Middle frontal gyrus (tissue), 1 donor: ENCODE measurements around the gene CEP112.

Source experiments
- DNase-seq: peaks from one replicate; pipeline ENCODE4 v3.0.0-alpha.2; 2015; ENCODE audit warnings: low spot score; ENCODE audit errors: extremely low spot score

The CEP112 gene

DNA sequence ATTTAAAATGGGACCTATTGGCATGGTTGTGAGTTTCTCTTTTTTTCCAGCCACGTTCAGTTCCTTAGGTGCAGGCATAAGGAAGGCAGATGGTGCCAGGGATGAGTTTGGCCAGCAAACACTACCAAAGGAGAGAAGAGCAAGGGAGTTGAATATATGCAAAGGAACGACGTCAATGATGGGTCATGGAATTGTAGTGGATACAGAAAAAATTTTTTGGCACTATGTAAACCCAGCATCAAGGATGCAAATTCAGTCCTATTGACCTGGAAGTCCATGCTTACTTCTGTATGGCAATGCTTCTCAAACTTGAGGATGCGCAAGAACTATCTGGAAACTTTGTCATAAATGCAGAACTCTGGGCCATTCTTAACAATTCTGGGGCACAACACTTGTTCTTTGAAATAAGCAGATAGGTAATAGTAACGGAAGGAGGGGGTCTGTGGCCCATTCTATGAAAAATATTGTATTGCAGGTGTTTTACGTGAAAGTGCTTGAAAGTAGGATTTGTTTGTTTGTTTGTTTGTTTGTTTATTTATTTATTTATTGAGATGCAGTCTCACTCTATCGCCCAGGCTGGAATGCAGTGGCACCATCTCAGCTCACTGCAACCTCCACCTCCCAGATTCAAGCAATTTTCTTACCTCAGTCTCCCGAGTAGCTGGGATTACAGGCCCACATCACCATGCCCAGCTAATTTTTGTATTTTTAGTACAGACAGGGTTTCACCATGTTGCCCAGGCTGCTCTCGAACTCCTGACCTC, 19.3 kb upstream of the CEP112 start:
- no peak for DNase-seq

- no peak for DNase-seq
Observed at GRCh38 chr17:66210208-66210574, 18.3 kb upstream of the CEP112 start.

- DNase-seq, result no peak
Observed at GRCh38 chr17:66207936-66208335, 16.0 kb upstream of the CEP112 start.

DNA sequence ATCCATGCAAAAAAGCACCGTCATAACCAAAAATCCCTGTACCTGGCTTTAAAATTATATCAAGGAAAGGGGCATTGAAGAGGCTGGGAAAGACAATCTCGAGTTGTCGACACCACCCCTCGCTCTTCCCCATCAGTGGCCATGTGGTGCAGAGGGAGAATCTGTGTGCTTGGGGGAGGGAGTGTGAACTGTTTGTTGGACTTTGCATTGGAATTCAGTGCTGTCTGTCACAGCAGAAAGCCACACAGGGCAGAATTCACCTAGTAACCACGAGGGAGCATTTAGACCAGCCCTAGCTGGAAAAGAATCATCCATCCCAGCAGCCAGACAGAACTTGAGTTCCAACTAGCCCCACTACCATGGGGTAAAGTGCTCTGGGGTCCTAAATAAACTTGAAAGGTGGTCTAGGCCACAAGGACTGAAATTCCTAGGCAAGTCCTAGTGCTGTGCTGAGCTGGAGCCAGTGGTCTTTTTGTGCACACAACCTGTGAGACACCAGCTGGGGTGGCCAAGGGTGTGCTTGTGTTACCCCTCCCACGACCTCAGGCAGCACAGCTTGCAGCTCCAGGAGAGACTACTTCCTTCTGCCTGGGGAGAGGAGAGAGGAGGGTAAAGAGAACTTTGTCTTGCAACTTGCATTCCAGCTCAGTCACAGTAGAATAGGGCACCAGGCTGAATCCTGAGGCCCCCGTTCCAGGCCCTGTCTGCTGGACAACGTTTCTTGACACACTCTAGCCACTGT, 11.5 kb upstream of the CEP112 start:
- no peak for DNase-seq

GRCh38 chr17:66200685-66201092, 8.8 kb upstream of the CEP112 start:
- DNase-seq, result no peak

GRCh38 chr17:66198242-66198641, 6.3 kb upstream of the CEP112 start:
- DNase-seq, result no peak

- no peak for DNase-seq
Observed at GRCh38 chr17:66192378-66192687, 400 bp upstream of the CEP112 start.

GRCh38 chr17:66190738-66191592, 968 bp downstream of the CEP112 start:
- DNase-seq, result no peak

- no peak for DNase-seq
Observed at GRCh38 chr17:66187718-66188117, 4.2 kb downstream of the CEP112 start.

GRCh38 chr17:66185862-66186261, 6.1 kb downstream of the CEP112 start:
- DNase-seq, result no peak

DNA sequence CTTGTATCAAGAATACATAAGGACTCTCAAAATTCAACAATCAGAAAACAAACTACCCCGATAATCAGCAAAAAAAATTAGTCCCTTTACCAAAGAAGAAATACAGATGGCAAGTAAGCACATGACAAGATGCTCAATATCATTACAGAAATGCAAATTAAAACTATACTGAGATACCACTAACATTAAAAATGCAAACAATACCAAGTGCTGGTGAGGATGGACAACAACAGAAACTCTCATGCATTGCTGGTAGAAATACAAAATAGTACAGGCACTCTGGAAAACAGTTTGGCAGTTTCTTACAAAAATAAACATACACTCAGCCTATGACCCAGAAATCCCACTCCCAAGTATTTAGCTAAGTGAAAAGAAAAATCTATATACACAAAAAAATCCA, 7.5 kb downstream of the CEP112 start:
- no peak for DNase-seq

- no peak for DNase-seq
Observed at GRCh38 chr17:66183529-66183928, 8.4 kb downstream of the CEP112 start.

DNA sequence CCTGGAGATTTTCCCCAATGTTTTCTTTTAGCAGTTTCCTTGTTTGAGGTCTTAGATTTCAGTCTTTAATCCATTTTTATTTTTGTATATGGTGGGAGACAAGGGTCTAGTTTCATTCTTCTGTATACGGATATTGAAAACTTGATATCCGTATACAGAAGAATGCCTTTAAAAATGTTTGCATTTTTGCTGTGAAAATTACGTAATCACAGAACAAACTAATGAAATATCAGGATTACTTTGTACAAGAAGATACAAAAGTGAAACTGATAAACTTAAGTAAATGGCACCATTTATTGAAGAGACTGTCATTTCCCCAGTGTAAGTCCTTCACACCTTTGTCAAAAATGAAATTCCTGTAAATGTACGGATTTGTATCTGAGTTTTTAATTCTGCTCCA, 13.3 kb downstream of the CEP112 start:
- no peak for DNase-seq

GRCh38 chr17:66177048-66177447, 14.9 kb downstream of the CEP112 start:
- DNase-seq, result no peak

GRCh38 chr17:66175892-66176291, 16.0 kb downstream of the CEP112 start:
- DNase-seq, result no peak

DNA sequence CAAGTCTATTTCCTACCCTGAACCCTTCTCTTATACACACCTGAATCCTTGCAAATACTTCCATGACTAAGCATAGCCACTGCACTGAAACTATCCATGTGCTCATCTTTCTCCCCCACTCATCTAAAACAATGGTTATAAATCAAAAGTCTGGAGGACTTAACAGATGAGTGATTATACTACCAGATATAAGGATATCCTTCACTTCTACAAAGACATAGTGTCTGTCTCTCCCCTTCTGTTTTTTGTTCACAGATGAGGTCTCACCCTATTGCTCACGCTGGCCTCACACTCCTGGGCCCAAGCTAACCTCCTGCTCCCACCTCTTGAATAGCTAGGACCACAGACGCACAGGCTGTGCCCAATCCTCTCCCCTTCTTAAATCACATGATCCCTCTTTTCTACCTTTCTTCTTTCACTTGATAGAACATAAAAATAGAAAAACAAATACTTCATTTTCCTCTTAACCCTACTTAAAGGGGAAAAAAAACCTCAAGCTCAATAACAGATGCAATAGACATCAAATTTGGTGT, 19.2 kb downstream of the CEP112 start:
- no peak for DNase-seq

DNA sequence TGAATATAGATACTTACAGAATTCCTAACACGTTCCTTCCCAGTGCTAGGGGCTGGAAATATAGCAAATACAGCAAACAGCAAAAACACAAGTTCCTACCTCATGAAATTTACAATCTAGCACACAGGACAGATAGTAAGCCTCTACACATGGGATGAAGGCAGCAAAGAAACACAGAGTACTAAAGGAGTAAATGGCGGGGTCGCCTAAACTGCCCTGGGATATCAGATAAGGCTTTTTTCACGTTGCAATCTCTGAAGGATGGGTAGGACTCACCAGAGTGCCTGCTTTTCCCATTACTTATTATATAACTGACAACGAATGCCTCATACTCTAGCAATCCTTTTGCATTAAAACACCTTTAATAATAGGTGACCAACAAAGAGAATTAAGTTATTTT, 19.8 kb downstream of the CEP112 start:
- DNase-seq, result no peak

DNA sequence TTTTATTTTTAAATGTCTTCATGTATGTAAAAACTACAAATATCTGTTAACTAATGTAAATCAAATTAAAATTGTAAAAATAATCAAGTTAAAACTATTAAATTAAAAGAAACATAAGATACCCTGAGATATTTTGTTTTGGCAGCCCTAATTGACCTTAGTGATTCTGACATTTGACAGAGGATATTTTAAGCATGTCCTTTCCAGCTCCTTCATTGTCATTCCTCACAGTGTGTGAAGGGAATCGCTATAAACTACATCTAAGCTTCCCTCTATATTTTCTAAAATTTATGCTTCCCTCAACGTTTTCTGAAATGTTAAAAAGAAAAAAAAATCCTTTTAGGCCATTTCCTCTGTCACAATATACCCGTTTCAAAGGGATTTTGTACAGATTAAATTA, 20.2 kb downstream of the CEP112 start:
- DNase-seq, result no peak

DNA sequence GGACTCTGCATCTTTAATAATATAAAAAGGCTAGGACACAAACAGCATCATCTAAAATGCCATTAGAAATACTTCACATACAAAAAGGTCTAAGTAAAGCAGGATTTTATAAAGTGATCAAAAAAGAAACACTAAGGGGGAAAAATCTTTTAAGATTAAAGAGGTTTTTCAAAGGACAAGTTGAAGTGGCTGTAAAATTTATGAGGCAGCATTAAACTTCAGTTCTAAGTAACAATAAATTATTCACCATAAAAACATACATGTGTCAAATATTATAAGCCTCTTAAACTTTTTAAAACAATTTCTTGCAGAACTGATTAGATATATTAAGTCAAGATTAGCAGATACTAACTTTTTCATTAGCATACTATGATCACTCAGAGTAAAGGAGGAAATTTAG, 20.8 kb downstream of the CEP112 start:
- DNase-seq, result no peak

DNA sequence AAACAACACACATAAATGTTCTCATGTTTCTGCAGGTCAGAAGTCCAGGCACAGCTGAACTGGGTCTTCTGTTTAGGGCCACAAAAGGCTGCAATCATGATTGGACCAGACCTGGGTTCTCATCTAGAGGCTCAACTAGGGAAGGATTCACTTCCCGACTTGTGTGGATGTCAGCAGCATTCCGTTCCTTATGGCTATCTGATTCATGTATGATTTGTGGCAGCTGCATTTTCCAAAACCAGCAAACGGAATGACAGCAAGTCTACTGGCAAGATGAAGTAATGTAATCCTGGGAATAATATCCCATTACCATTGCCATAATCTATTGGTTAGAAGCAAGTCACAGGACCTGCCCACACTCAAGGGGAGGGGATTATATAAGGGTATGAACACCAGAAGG, 22.1 kb downstream of the CEP112 start:
- no peak for DNase-seq

DNA sequence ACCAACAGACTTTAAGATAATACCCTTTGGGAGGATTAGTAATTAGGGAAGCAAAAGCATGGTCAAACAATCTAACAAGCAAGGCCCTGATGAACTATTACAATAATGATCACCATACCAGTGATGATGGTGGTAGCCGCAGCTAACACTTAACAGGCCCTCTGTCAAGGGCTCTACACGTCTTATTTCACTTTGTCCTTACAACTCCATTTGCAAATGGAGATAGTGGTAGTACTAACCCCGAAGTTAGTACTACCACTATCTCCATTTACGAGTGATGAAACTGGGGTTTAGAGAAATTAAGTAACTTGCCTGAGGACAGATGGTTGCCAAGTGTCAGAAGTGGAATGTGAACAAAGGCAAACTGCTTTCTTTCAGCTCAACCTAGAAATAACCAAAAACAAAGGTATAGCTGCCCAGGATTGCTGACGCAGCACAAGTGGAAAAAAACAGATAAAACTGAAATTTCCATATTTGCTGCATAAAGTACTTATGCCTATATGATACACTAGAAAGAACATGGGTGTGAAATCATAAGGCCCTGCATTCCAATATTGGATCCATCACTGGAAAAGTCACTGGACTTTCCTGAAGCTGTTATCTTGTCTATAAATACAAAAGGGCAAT, 24.6 kb downstream of the CEP112 start:
- DNase-seq, result no peak
